ENCODE results near the gene LNX2.

DNA sequence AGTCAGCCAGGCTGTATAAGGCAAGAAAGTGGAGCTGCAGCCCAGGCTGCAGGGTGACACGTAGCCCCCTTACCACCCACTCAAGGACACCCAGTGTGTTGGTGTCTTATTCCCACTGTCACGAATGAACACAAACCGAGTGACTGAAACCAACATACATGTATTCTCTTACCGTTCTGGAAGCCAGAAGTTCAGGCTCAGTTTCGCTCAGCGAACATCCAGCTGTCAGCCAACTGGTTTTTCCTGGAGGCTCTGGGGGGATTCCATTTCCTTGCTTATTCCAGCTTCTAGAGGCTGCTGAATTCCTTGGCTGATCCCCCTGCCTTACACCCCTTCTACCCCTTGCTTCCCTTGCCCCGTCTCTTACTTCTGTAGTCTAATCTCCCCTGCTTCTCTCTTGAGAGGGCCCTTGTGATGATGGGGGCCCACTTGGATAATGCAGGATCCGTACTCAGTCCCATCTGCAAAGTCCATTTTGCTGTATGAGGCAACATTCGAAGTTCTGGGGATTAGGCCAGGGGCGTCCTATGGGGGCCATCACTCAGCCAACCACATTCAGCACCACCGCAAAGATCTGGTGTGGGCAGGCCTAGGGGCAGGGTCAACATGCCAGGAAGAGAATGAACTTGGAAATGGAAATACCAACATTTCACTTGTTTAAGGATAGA lies 122.6 kb downstream of the LNX2 start:
- no peak for TF ChIP-seq POLR2A (IDR thresholded peaks at IDR 0.05)
- TF ChIP-seq, protein P1, sequence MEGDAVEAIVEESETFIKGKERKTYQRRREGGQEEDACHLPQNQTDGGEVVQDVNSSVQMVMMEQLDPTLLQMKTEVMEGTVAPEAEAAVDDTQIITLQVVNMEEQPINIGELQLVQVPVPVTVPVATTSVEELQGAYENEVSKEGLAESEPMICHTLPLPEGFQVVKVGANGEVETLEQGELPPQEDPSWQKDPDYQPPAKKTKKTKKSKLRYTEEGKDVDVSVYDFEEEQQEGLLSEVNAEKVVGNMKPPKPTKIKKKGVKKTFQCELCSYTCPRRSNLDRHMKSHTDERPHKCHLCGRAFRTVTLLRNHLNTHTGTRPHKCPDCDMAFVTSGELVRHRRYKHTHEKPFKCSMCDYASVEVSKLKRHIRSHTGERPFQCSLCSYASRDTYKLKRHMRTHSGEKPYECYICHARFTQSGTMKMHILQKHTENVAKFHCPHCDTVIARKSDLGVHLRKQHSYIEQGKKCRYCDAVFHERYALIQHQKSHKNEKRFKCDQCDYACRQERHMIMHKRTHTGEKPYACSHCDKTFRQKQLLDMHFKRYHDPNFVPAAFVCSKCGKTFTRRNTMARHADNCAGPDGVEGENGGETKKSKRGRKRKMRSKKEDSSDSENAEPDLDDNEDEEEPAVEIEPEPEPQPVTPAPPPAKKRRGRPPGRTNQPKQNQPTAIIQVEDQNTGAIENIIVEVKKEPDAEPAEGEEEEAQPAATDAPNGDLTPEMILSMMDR (IDR thresholded peaks at IDR 0.05): no peak
